ENCODE measurements around the gene STIMATE.

Gene STIMATE

GRCh38 chr3:52835766-52836470, 61.4 kb downstream of the STIMATE start:
- Histone ChIP-seq H3K36me3 (no peaks in the 10 kb centered on the region), H3K4me1 (peaks cover 6% of the 10 kb centered on the region), H3K4me3 (ENCODE audit: low read depth, low read length) (no peak overlapping the region), H3K27me3 (no peaks in the 10 kb centered on the region), H3K9me3 (no peaks in the 10 kb centered on the region)
- DNase-seq: no peak
- TF ChIP-seq CTCF (IDR thresholded peaks at IDR 0.05; ENCODE audit: low read depth, low read length): no peak

- TF ChIP-seq CTCF (IDR thresholded peaks at IDR 0.05; ENCODE audit: low read depth, low read length): no peak
- Histone ChIP-seq H3K4me1 (peaks cover 6% of the 10 kb centered on the region), H3K4me3 (ENCODE audit: low read depth, low read length) (no peak within 1 kb of the TSS), H3K27me3 (no peaks in the 10 kb centered on the region), H3K36me3 (no peaks in the 10 kb centered on the region), H3K9me3 (no peaks in the 10 kb centered on the region)
- no peak for DNase-seq
Observed at GRCh38 chr3:52834871-52835501, 62.4 kb downstream of the STIMATE start, which contains the start of gene MUSTN1. TSS of gene MUSTN1 (minus strand) at chr3:52835019. CDS start at chr3:52834948, 71 bp downstream.

- peaks cover 6% of the 10 kb centered on the region for H3K4me1 ChIP-seq
- DNase-seq: no peak
- H3K27me3 ChIP-seq: no peaks in the 10 kb centered on the region
- no peaks in the 10 kb centered on the region for H3K9me3 ChIP-seq
- no peak for TF ChIP-seq CTCF (IDR thresholded peaks at IDR 0.05; ENCODE audit: low read depth, low read length)
- no peak overlapping the region for H3K4me3 ChIP-seq (ENCODE audit: low read depth, low read length)
- no peaks in the 10 kb centered on the region for H3K36me3 ChIP-seq
Observed at GRCh38 chr3:52833202-52833601, 64.1 kb downstream of the STIMATE start.

DNA sequence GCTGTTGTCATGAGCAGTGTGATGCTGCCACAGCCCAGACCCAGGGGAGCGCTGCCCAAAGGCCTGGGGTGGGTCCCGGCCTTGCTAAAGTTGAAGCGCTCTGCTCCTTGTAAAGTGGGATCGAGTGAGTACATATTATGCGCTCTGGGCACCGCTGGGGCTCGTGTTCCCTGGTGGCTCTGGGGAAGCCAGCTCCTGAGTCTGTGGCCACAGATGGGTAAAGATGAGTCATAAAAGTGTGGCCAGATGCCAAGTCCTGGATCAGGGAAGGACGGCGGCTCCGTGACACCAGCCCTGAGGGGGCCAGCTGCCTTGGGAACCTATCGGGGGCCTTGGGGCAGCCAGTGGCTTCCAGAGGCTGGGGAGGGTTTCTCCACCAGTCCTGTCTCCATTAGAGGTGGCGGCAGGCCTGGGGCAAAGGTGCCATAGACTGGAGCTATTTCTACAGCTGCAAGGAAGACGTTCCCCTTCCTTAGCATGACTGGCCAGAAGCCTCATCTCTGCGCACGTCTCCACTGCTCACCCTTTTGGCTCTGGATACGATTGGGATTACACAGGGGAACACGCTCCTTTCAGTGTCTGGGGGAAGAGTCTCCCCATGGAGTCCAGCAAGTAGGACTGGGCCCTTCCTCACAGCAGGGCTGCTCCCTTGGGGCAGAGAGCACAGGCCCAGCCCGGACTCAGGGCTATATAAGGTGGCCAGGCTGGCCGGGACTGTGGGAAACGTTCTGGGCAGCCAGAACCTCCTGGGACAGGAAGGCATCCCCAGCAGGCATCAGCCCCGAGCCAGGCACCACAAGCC, 65.6 kb downstream of the STIMATE start:
- H3K4me3 ChIP-seq (ENCODE audit: low read depth, low read length): peak overlapping the region; percentile 8; the same call in 1 of the 2 replicates
- H3K36me3 ChIP-seq: no peaks in the 10 kb centered on the region
- no peak for TF ChIP-seq CTCF (IDR thresholded peaks at IDR 0.05; ENCODE audit: low read depth, low read length)
- peak; percentile 89 for DNase-seq
- H3K9me3 ChIP-seq: no peaks in the 10 kb centered on the region
- peaks cover 6% of the 10 kb centered on the region for H3K4me1 ChIP-seq
- H3K27me3 ChIP-seq: no peaks in the 10 kb centered on the region

- Histone ChIP-seq H3K4me3 (ENCODE audit: low read depth, low read length) (no peak within 1 kb of the TSS), H3K36me3 (no peaks in the 10 kb centered on the region), H3K9me3 (no peaks in the 10 kb centered on the region), H3K27me3 (no peaks in the 10 kb centered on the region), H3K4me1 (peaks cover 6% of the 10 kb centered on the region)
- TF ChIP-seq CTCF (IDR thresholded peaks at IDR 0.05; ENCODE audit: low read depth, low read length): no peak
- no peak for DNase-seq
Observed at GRCh38 chr3:52830535-52831258, 66.7 kb downstream of the STIMATE start, which contains the start of gene ITIH4. TSS of gene ITIH4 (minus strand) at chr3:52830672. CDS start at chr3:52830642, 30 bp downstream.

Data from BE2C (cell line).